Measurements from ENCODE around the gene FBXW2.

DNA sequence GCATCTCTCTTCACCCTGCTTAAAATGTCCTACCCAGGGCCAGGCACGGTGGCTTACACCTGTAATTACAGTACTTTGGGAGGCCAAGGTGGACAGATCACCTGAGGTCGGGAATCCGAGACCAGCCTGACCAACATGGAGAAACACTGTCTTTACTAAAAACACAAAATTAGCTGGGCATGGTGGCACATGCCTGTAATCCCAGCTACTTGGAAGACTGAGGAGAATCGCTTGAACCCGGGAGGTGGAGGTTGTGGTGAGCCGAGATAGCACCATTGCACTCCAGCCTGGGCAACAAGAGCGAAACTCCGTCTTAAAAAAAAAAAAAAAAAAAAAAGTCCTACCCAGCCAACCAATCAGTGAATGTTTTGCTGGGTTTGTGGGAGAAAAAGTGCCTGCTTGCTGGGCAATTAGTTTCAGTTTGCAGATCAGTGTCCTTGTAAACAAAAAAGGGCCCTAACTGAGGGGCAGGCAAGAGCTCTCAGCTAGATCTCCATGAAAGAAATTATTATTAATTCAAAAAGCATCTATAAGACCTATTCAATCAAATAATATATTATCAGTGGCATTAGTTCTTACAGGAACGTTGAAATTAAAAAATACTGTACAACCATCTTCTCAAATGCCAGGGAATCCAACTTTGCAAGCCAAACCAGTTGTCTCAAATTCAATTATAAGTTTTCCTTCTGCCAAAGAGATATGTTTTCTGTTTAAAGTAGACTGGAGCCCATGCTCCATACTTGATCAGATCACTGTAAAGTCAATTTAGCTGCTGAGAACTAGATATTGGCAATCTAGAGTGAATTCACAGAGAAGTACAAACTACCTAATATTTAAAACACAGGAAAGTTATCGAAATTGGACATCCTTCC lies 82.9 kb downstream of the FBXW2 start:
- TF ChIP-seq RAD21 (IDR thresholded peaks at IDR 0.05; ENCODE audit: low read depth) (no peak), EP300 (IDR thresholded peaks at IDR 0.05; ENCODE audit: borderline replicate concordance) (no peak), TCF12 (IDR thresholded peaks at IDR 0.05; ENCODE audit: low read depth) (no peak), TEAD4 (IDR thresholded peaks at IDR 0.05) (no peak), TAF1 (IDR thresholded peaks at IDR 0.05; ENCODE audit: low read depth) (no peak), YY1 (IDR thresholded peaks at IDR 0.05; ENCODE audit: low read depth) (no peak), EGR1 (IDR thresholded peaks at IDR 0.05) (no peak), CEBPB (IDR thresholded peaks at IDR 0.05) (no peak), FOXM1 (IDR thresholded peaks at IDR 0.05; ENCODE audit: borderline replicate concordance, low read depth) (no peak), ZBTB7A (IDR thresholded peaks at IDR 0.05; ENCODE audit: low read depth) (no peak)
- TF ChIP-seq, protein P1, sequence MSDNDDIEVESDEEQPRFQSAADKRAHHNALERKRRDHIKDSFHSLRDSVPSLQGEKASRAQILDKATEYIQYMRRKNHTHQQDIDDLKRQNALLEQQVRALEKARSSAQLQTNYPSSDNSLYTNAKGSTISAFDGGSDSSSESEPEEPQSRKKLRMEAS (IDR thresholded peaks at IDR 0.05): no peak
